Measurements from ENCODE around the gene AEN.

DNA sequence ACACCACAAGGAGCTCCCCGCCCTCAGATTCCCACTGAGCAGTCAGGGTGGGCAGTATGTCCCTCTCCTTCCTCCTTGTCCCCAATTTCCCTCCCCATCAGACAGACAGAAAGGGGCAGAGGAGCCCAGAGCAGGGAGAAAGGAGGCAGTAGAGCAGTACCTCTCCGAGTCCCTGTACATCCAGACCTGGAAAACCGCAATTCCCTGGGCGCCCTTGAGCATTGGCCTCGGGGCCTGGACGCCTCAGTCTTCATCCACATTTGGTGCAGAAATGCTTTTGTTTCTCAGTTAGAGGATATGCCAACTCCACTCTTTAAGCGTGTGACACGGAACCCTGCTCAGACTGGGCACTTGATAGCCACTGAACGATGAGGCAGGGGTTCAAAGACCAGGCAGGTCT, 23.6 kb downstream of the AEN start:
- TF ChIP-seq, protein P1, sequence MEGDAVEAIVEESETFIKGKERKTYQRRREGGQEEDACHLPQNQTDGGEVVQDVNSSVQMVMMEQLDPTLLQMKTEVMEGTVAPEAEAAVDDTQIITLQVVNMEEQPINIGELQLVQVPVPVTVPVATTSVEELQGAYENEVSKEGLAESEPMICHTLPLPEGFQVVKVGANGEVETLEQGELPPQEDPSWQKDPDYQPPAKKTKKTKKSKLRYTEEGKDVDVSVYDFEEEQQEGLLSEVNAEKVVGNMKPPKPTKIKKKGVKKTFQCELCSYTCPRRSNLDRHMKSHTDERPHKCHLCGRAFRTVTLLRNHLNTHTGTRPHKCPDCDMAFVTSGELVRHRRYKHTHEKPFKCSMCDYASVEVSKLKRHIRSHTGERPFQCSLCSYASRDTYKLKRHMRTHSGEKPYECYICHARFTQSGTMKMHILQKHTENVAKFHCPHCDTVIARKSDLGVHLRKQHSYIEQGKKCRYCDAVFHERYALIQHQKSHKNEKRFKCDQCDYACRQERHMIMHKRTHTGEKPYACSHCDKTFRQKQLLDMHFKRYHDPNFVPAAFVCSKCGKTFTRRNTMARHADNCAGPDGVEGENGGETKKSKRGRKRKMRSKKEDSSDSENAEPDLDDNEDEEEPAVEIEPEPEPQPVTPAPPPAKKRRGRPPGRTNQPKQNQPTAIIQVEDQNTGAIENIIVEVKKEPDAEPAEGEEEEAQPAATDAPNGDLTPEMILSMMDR (IDR thresholded peaks at IDR 0.05) = no peak
- TF ChIP-seq SMC3 (IDR thresholded peaks at IDR 0.05) (no peak), RAD21 (conservative IDR thresholded peaks at IDR 0.05 in 1 of 2, IDR thresholded peaks at IDR 0.05 in 1 of 2) (no peak), CHD4 (IDR thresholded peaks at IDR 0.05; ENCODE audit: borderline replicate concordance) (no peak), MAZ (IDR thresholded peaks at IDR 0.05; ENCODE audit: borderline replicate concordance, low read depth, low read length) (no peak)
- TF ChIP-seq, protein P2, sequence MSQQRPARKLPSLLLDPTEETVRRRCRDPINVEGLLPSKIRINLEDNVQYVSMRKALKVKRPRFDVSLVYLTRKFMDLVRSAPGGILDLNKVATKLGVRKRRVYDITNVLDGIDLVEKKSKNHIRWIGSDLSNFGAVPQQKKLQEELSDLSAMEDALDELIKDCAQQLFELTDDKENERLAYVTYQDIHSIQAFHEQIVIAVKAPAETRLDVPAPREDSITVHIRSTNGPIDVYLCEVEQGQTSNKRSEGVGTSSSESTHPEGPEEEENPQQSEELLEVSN (IDR thresholded peaks at IDR 0.05; ENCODE audit: borderline replicate concordance, low read depth) = no peak
